Tibial artery (tissue), 4 donors: ENCODE measurements around the gene MTMR2.

ENCODE experiments used
- DNase-seq, 2 donors: peaks; one replicate each; pipeline ENCODE4 v3.0.0-alpha.2; 2019
- H3K27ac ChIP-seq, 2 donors: fragments of 200-600 bp; sonication (generic) in 1 of 2; 1 replicate in 1 of 2; 2 replicates in 1 of 2; pipeline ENCODE4 v1.5.1; 2018 to 2019; ENCODE audit warnings: mild to moderate bottlenecking in 1 of 2
- H3K27me3 ChIP-seq, 2 donors: fragments of 200-600 bp; sonication (generic) in 1 of 2; one replicate each; pipeline versions ENCODE4 v1.5.1 to v1.6.0; 2016 to 2019
- H3K36me3 ChIP-seq, 3 donors: fragments of 200-600 bp; sonication (generic) in 2 of 3; one replicate each; pipeline ENCODE4 v1.5.1; 2016 to 2019; ENCODE audit warnings: mild to moderate bottlenecking in 2 of 3
- H3K4me1 ChIP-seq, 4 donors: fragments of 200-600 bp; sonication (generic) in 2 of 4; 1 replicate in 3 of 4; 2 replicates in 1 of 4; pipeline ENCODE4 v1.5.1; 2016 to 2019
- H3K4me3 ChIP-seq, 2 donors: fragments of 200-600 bp; sonication (generic) in 1 of 2; 1 replicate in 1 of 2; 2 replicates in 1 of 2; pipeline ENCODE4 v1.5.1; 2018 to 2019; ENCODE audit warnings: mild to moderate bottlenecking in 2 of 2
- H3K9me3 ChIP-seq, 3 donors: fragments of 200-600 bp; sonication (generic) in 1 of 3; one replicate each; pipeline ENCODE4 v1.5.1; 2016 to 2019
- CTCF ChIP-seq, 2 experiments: fragments of 200-600 bp in 1 of 2; fragments of 450-650 bp in 1 of 2; IDR thresholded peaks; one replicate each; pipeline ENCODE4 v1.5.1; 2017 to 2019; ENCODE audit warnings: antibody characterized with exemption in 2 of 2, mild to moderate bottlenecking in 1 of 2, moderate library complexity in 1 of 2
- intact Hi-C: fragments of 100-400 bp; cut with DNase I; formaldehyde crosslinking; loops from one replicate; pipeline ENCODE4 v1.15.0; 2023; ENCODE audit warnings: low total_unique reads

Gene MTMR2

GRCh38 chr11:95908826-95909225 lies 15.1 kb downstream of the MTMR2 start:
- no peak for DNase-seq
- Histone ChIP-seq H3K36me3 (peaks cover 0 to 3% (median 0%) of the 10 kb centered on the region in 3 donors), H3K4me3 (no peak overlapping the region), H3K27me3 (no peaks in the 10 kb centered on the region), H3K9me3 (no peaks in the 10 kb centered on the region), H3K4me1 (peaks cover 0 to 27% (median 0%) of the 10 kb centered on the region in 4 donors), H3K27ac (no peak overlapping the region)
- intact Hi-C loops: no loop called here
- TF ChIP-seq CTCF (IDR thresholded peaks at IDR 0.05): no peak

- H3K27me3 ChIP-seq: no peaks in the 10 kb centered on the region
- intact Hi-C loops: no loop called here
- H3K4me1 ChIP-seq: peaks cover 0 to 17% (median 0%) of the 10 kb centered on the region in 4 donors
- peaks cover 0 to 3% (median 0%) of the 10 kb centered on the region in 3 donors for H3K36me3 ChIP-seq
- DNase-seq: no peak
- no peak for TF ChIP-seq CTCF (IDR thresholded peaks at IDR 0.05)
- no peak overlapping the region for H3K4me3 ChIP-seq
- no peaks in the 10 kb centered on the region for H3K9me3 ChIP-seq
- H3K27ac ChIP-seq: no peak overlapping the region
Observed at GRCh38 chr11:95907476-95907875, 16.4 kb downstream of the MTMR2 start.

GRCh38 chr11:95904009-95904650 lies 19.8 kb downstream of the MTMR2 start:
- TF ChIP-seq CTCF (IDR thresholded peaks at IDR 0.05): no peak
- Histone ChIP-seq H3K36me3 (peaks cover 0 to 3% (median 0%) of the 10 kb centered on the region in 3 donors), H3K9me3 (no peaks in the 10 kb centered on the region), H3K4me3 (no peak overlapping the region), H3K4me1 (peaks cover 0 to 7% (median 0%) of the 10 kb centered on the region in 4 donors), H3K27me3 (no peaks in the 10 kb centered on the region), H3K27ac (no peak overlapping the region)
- intact Hi-C loops: no loop called here
- DNase-seq: no peak

- H3K4me1 ChIP-seq: peaks cover 0 to 54% (median 13%) of the 10 kb centered on the region in 4 donors
- H3K4me3 ChIP-seq: no peak overlapping the region
- intact Hi-C loops: no loop called here
- no peaks in the 10 kb centered on the region for H3K9me3 ChIP-seq
- no peak for DNase-seq
- no peaks in the 10 kb centered on the region for H3K27me3 ChIP-seq
- H3K36me3 ChIP-seq: no peaks in the 10 kb centered on the region
- no peak overlapping the region for H3K27ac ChIP-seq
- TF ChIP-seq CTCF (IDR thresholded peaks at IDR 0.05): no peak
Observed at GRCh38 chr11:95898782-95899181, 25.1 kb downstream of the MTMR2 start.

- Histone ChIP-seq H3K4me3 (no peak overlapping the region), H3K27me3 (no peaks in the 10 kb centered on the region), H3K27ac (peak overlapping the region in 1 of 2 donors; percentile 33), H3K36me3 (no peaks in the 10 kb centered on the region), H3K9me3 (no peaks in the 10 kb centered on the region), H3K4me1 (peaks cover 0 to 60% (median 14%) of the 10 kb centered on the region in 4 donors)
- intact Hi-C loops: no loop called here
- no peak for TF ChIP-seq CTCF (IDR thresholded peaks at IDR 0.05)
- DNase-seq: no peak
Observed at GRCh38 chr11:95897731-95898130, 26.2 kb downstream of the MTMR2 start.
